Inferior parietal cortex (tissue), 1 donor: Measurements from ENCODE around the gene GNG2.
A peak's percentile ranks its signal among the peaks of the same experiment; 100 is the strongest.

Experiments used
- DNase-seq: peaks from one replicate; pipeline ENCODE4 v3.0.0-alpha.2; 2016; ENCODE audit errors: extremely low spot score

GNG2 gene

GRCh38 chr14:51855234-51855633 lies 5.2 kb upstream of the GNG2 start:
- no peak for DNase-seq

DNA sequence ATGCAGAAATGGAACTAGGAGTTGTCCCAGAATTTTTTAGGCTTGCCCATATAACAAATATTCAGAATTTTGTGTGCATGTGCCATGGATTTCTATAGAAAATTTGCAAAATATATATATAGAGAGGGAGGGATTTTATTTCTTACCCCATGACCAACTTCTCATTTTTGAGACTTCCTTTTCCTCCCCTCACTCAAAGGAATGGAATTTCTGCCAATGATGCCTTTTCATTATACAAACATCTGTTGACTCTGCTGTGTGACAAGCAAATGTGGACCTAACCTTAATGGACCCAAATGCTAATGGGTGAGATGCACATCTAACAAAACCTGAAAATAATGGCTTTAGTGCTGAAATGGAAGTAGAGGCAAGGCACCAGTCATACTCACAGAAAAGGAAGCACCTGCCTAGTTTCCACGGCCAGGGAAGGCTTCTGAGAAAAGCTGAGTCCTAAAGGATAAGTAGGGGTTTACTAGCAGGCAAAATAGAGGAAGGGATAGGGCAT lies 3.6 kb upstream of the GNG2 start:
- no peak for DNase-seq

GRCh38 chr14:51859131-51859530 lies 1.3 kb upstream of the GNG2 start:
- DNase-seq: no peak

- DNase-seq: peak; percentile 34
Observed at GRCh38 chr14:51860825-51861499, 550 bp downstream of the GNG2 start.

- DNase-seq: peak; percentile 23
Observed at GRCh38 chr14:51862176-51862796, 1.9 kb downstream of the GNG2 start.

DNA sequence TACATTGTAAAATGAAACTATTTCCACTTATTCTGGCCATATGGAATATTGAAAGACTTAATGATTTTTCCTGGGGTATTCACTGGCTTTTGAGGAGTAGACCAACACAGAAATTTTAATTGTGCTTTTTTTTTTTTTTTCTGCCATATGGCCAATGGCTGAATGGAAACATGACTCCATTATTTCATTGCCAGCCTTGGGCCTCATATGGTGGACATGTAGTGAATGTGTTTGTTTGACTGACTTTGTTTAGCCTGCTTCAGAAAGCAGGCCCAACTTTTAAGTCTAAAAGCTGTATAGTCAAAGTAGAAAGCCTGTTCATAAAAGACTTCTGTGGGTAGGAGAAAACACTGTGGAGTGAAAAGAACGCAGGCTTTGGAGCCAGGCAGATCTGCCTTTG lies 2.4 kb downstream of the GNG2 start:
- no peak for DNase-seq

DNA sequence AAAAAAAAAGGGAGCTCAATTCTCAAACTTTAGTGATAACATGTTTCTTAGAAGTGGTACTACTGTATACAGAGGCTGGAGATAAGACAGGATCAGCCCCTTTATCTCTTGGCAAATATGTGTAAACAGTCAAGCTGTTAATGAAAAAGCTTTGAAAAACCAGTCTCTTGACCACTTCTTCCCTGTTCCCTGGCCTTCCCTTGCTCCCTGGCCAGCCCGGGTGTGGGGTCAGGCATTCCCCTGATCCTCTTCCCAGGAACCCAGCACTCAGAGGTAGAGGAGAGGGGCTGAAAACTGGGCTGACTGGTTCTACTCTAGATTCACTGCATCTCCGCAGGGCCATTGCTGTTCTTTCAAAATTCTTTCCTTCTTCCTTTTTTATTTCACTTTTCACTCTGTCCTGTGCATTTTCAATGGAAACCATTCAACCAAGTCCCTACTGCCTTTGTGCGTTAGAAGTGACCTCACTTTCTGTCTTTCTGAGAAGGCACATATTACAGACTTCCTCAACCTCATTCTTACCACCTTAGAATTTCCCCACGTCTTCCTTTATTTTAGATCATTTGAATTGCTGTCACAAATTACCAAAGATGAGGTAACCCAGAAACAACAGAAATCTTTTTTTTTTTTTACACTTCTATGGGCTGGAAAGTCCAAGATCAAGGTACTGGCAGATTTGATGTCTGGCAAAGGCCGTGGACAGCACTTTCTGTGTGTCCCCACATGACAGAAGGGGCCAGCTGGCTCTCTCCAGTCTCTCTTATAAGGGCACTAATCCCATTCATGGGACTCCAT lies 5.7 kb downstream of the GNG2 start:
- DNase-seq: no peak

GRCh38 chr14:51867741-51868140 lies 7.3 kb downstream of the GNG2 start:
- DNase-seq: no peak

DNA sequence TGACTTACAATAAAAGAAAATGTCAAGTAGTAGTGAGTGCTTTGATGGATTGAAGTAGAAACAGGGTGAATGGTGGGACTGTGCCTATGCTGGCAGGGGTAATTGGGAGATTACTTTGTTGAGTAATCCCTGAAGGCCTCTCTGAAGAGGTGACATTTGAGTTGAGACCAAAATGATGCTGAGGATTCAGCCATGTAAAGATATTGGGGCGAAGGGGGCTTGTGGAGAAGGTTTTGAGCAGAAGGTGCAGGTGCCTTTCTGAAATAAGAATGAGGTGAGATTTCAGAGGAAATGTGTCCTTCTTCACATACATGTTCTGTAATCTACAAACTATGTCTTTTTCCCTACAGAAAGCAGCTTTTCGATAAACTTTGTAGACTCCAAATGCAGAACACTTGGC lies 8.0 kb downstream of the GNG2 start:
- DNase-seq: no peak

GRCh38 chr14:51869411-51870100 lies 9.1 kb downstream of the GNG2 start:
- no peak for DNase-seq

DNA sequence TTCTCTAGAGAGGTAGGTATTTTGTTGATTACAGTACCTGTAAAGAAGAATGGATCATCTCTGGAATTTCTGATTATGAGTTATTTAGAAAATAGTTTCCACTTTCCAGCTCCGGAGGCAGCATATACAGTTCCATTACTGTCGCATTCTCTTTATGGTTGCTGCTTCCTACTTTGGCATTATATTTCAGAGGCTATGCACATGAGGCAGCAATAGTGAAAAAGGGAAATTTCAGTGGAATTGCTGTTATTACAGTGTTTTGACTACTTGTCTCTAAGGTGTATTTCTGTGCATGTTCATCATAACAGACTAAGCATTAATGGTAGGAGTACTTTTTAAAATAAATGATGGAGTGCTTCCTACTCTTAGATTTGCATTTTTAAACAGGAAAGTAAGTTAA lies 10.2 kb downstream of the GNG2 start:
- DNase-seq: no peak

DNA sequence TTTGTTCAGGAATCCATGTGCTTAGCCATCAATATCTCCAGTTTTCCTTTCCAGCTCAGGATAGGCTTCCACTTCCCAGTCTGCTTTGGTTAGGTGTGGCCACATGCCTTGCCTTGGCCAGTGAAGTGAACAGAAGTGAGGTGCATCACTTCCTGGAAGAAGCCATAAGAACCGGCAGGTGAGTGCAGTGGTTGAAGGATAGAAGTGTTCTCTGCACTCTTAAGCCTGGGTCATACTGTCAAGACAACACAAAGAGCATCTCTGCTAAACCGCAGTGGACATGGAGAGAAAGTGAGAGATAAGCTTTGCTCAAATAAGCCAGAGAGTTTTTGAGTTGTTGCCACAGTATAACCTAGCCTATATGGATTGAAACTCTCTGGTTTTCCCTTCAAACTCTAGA lies 11.4 kb downstream of the GNG2 start:
- no peak for DNase-seq

DNA sequence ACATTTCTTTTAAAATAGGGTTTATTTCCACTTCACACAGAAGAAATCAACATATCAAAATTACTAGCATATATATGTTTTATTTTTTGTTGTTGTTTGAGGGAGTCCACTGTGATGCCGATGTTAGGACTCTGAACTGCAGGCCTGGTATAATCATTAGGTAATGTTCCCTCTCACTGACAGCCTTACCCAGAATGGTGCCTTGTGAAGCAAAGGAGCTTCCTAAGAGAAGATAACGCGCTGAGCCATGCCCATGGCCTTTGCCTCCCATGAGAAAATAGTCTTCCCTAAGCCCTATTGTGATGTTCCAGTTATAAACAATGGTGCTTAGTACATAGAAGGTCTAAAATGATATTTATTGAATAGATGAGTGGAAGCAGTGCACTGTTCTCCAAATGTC lies 12.0 kb downstream of the GNG2 start:
- DNase-seq: no peak

GRCh38 chr14:51873221-51873893 lies 12.9 kb downstream of the GNG2 start:
- peak; percentile 35 for DNase-seq

DNA sequence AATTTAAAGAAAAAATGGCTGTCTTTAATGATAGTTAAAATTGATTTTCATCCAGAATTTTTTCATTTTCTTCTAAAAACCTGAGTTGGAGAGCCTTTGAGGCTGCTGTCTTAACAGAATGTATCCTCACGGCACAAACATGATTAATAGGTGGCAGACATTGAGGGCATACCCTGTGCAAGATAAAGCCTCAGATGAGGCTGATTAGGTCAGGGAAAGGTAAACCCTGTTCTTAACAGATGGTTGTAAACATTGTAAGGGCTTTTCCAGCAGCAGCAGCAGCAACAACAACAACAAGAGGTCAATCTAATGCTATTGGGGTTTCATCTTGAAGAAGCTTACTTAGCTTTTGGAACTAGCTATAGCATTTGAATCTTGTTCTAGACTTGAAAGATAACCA lies 17.4 kb downstream of the GNG2 start:
- no peak for DNase-seq

- DNase-seq: no peak
Observed at GRCh38 chr14:51879170-51879569, 18.8 kb downstream of the GNG2 start.

DNA sequence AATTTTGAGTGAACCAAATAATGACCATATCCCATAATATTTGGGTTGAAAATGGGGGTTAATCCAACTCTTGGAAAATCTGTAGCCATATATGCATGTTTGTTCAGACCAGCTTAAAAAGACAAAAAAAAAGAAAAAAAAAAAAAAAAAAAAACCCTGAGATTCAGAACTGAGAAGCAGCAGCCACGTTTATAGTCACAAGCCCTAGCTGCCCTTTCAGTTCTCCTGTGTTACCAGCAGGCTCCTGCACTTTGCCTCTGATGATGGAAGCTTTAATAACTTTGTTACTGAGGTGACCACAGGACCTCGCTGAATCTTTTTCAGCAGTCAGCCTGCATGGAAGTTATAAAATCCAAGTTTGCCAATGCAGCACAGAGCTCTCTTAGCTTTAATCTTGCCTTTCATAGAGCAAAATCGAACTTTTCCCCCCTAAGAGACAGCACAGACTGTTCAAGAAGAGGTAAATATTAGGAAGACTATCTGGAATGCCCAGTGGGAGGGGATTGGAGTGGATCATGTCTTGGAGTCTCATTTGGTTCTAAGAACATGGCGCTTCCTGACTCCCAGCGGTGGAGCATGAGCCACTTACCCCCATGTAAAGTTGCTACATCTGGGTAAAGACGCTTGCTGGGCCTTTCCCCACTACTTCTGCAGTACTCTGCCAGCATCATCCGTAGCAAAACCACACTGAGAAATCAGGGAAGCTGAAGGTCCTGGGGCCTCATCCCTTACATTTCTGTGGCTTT lies 20.6 kb downstream of the GNG2 start:
- no peak for DNase-seq

- DNase-seq: no peak
Observed at GRCh38 chr14:51881636-51882035, 21.2 kb downstream of the GNG2 start.

DNA sequence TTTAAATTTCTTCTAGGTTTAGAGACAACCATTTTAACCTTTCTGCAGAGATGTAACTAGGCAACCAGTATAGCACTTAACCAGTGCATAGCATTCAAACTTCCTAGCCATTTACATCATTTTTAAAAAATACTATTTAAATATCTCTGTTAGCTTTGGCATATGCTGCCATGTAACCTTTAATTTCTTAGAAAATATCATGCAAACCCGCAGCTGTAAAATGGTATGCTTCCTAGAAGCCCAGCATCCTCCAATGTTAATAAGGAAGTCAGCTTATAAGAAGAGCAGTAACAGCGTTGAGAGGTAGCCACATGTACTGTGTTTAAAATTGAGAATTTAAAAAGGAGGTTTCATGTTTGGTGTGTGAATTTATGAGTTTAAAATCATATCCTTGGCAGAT lies 22.8 kb downstream of the GNG2 start:
- no peak for DNase-seq

GRCh38 chr14:51884086-51884927 lies 23.9 kb downstream of the GNG2 start:
- peak; percentile 9 for DNase-seq
